ENCODE data around the gene ZNF502.

Gene ZNF502

DNA sequence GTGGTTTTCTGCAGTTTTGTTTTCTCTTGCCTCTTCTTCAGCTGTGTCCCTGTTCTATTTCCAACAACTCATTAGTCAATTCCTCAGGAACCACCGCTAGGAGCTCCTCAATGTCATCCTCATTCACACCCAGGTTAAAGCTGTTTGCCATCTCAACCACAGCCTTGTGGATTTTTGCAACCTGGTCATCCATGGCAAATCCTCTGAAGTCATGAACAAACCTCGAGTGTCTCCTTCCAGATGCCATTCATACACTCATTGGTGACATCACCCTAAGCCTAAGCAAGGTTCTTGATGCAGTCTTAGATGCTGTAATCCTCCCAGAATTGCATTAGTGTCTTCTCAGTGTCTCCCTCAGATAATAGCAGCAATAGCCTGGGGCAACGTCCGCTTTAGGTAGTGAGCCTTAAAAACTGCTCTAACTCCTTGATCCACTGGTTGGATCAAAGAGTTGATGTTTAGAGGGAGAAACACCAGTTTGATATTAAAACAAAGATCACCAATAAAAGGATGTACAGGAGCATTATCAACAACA is 31.5 kb upstream of the ZNF502 start:
- TF ChIP-seq, protein P1, sequence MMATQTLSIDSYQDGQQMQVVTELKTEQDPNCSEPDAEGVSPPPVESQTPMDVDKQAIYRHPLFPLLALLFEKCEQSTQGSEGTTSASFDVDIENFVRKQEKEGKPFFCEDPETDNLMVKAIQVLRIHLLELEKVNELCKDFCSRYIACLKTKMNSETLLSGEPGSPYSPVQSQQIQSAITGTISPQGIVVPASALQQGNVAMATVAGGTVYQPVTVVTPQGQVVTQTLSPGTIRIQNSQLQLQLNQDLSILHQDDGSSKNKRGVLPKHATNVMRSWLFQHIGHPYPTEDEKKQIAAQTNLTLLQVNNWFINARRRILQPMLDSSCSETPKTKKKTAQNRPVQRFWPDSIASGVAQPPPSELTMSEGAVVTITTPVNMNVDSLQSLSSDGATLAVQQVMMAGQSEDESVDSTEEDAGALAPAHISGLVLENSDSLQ (IDR thresholded peaks at IDR 0.05) = no peak
- TF ChIP-seq ZNF384 (IDR thresholded peaks at IDR 0.05) (no peak), ARNT (IDR thresholded peaks at IDR 0.05) (no peak), TARDBP (IDR thresholded peaks at IDR 0.05) (no peak), HDGF (IDR thresholded peaks at IDR 0.05; ENCODE audit: borderline replicate concordance) (no peak)
- ChIA-PET POLR2A (no interaction called here), CTCF (no interaction called here)
- DNase-seq (ENCODE audit: extremely low spot score) = no peak

DNA sequence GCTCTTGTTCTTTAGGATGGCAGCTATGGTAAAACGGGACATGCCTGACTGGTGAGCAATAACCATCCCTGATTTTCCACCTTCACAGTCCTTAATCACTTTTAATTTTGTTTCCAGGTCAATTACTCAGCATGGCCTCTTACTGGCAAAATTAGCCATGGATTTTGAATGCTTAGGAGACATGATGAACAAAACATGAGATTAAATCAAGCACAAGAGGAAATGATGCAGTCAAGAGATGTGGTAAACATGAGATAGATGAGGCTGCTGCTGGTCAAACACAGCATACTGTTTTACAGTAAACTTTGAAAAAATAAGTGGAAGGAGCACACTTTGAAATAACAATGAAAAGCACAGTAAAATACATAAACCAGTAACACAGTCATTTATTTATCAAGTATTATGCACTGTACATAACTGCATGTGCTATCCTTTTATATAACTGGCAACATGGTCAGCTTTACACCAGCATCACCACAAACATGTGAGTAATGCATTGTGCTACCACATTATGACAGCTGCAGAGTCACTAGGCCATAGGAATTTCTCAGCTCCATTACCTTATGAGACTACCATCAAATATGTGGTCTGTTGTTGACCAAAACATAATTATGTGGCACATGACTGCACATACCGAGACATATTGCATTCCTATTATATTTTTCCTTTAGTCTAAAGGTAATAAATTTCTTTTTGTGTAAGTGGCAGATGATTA is 30.1 kb upstream of the ZNF502 start:
- no peak for TF ChIP-seq TARDBP (IDR thresholded peaks at IDR 0.05)
- no peak for TF ChIP-seq L3MBTL2 (conservative IDR thresholded peaks at IDR 0.05)
- no peak for TF ChIP-seq ARNT (IDR thresholded peaks at IDR 0.05)
- TF ChIP-seq, protein P1 (IDR thresholded peaks at IDR 0.05) = no peak
- TF ChIP-seq SUZ12 (IDR thresholded peaks at IDR 0.05) = no peak
- no peak for TF ChIP-seq FOXK2 (IDR thresholded peaks at IDR 0.05)
- no peak for TF ChIP-seq LEF1 (IDR thresholded peaks at IDR 0.05; ENCODE audit: borderline replicate concordance)
- no peak for TF ChIP-seq NFRKB (IDR thresholded peaks at IDR 0.05)
- POLR2A ChIA-PET = no interaction called here
- DNase-seq (ENCODE audit: extremely low spot score) = no peak
- CTCF ChIA-PET = no interaction called here

DNA sequence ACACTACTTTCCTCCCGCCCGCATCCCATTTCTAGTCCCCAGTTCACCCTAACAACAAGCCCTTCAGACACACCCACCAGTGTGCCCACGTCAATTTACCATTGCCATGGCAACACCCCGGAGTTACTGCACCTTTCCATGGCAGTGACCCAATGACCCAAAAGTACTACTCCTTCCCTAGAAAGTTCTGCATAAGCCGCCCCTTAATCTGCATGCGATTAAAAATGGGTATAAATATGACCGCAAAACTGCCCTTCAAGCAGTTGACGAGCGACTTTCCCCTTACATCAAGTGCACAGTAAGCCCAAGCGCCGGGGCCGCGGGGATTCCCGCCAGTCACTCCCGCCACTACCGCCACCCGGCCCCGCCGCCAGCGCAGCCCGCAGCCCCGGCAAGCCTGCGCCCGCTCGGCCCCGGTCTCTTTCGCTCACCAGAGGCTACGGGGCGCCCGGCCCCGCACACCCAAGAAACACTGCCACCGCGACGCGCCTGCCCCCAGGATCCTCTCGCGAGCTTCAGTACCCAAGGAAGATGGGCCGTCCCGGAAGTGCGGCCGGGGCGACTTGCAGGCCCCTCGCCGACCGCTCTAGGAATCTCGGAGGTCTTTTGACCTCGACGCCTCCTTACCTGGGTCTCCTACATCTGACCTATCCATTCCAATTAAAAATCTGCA is 27.2 kb upstream of the ZNF502 start:
- no peak for TF ChIP-seq FOXK2 (IDR thresholded peaks at IDR 0.05)
- no peak for TF ChIP-seq SP1 (IDR thresholded peaks at IDR 0.05)
- TF ChIP-seq LEF1 (IDR thresholded peaks at IDR 0.05; ENCODE audit: borderline replicate concordance) = no peak
- no peak for TF ChIP-seq FOXA1 (IDR thresholded peaks at IDR 0.05)
- no peak for TF ChIP-seq NFRKB (IDR thresholded peaks at IDR 0.05)
- TF ChIP-seq ELF4 (IDR thresholded peaks at IDR 0.05) = no peak
- TF ChIP-seq BHLHE40 (IDR thresholded peaks at IDR 0.05; ENCODE audit: borderline replicate concordance) = no peak
- TF ChIP-seq ARNT (IDR thresholded peaks at IDR 0.05) = no peak
- TF ChIP-seq CTBP1 (IDR thresholded peaks at IDR 0.05; ENCODE audit: borderline replicate concordance) = no peak
- TF ChIP-seq ZNF384 (IDR thresholded peaks at IDR 0.05) = no peak
- no peak for TF ChIP-seq HDGF (IDR thresholded peaks at IDR 0.05; ENCODE audit: borderline replicate concordance)
- no peak for TF ChIP-seq SUZ12 (IDR thresholded peaks at IDR 0.05)
- no peak for TF ChIP-seq FOXM1 (IDR thresholded peaks at IDR 0.05; ENCODE audit: borderline replicate concordance)
- no peak for TF ChIP-seq TARDBP (IDR thresholded peaks at IDR 0.05)
- ChIA-PET POLR2A (no interaction called here), CTCF (no interaction called here)
- no peak for DNase-seq (ENCODE audit: extremely low spot score)

DNA sequence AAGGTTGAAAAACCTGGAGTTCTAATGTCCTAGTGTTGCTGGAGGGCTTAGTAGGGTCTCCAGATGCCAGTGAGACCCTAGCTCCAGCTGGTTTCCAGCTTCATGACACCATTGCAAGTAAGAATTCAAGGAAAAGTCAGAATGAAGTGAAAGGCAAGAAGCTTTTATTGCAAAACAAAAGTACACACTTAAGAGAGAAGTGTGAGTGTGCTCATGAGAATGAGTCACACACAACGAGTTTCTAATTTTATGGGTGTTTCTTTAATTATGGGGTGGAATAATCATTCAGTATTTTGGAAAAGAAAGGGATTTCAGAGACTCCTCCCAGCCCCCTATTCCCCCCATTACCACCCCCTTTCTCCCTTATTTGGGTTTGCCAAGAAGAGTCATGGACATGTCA is 24.6 kb upstream of the ZNF502 start:
- TF ChIP-seq HDGF (IDR thresholded peaks at IDR 0.05; ENCODE audit: borderline replicate concordance) (no peak), SUZ12 (IDR thresholded peaks at IDR 0.05) (no peak), SP1 (IDR thresholded peaks at IDR 0.05) (no peak), LEF1 (IDR thresholded peaks at IDR 0.05; ENCODE audit: borderline replicate concordance) (no peak), ZNF384 (IDR thresholded peaks at IDR 0.05) (no peak), FOXA1 (IDR thresholded peaks at IDR 0.05) (no peak), NFRKB (IDR thresholded peaks at IDR 0.05) (no peak)
- CTCF ChIA-PET = no interaction called here
- no peak for DNase-seq (ENCODE audit: extremely low spot score)
- POLR2A ChIA-PET = no interaction called here

DNA sequence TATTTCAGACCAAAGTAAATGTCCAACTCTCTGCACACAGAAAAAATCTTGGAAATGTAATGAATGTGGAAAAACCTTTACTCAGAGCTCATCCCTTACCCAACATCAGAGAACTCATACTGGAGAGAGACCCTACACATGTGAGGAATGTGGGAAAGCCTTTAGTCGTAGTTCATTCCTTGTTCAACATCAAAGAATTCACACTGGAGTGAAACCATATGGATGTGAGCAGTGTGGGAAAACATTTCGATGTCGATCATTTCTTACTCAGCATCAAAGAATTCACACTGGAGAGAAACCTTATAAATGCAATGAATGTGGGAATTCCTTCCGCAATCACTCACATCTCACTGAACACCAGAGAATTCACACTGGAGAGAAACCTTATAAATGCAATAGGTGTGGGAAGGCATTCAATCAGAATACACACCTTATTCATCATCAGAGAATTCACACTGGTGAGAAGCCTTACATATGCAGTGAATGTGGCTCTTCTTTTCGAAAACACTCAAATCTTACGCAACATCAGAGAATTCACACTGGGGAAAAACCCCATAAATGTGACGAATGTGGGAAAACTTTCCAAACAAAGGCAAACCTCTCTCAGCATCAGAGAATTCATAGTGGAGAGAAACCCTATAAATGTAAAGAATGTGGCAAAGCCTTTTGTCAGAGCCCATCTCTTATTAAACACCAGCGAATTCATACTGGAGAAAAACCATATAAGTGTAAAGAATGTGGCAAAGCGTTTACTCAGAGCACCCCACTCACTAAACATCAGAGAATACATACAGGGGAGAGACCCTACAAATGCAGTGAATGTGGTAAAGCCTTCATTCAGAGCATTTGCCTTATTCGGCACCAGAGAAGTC is 9.0 kb downstream of the ZNF502 start:
- TF ChIP-seq TARDBP (IDR thresholded peaks at IDR 0.05) (no peak), BHLHE40 (IDR thresholded peaks at IDR 0.05; ENCODE audit: borderline replicate concordance) (no peak), ARNT (IDR thresholded peaks at IDR 0.05) (no peak), SP1 (IDR thresholded peaks at IDR 0.05) (no peak), ZNF384 (IDR thresholded peaks at IDR 0.05) (no peak), NFRKB (IDR thresholded peaks at IDR 0.05) (no peak), CTBP1 (IDR thresholded peaks at IDR 0.05; ENCODE audit: borderline replicate concordance) (no peak), HDGF (IDR thresholded peaks at IDR 0.05; ENCODE audit: borderline replicate concordance) (no peak), L3MBTL2 (conservative IDR thresholded peaks at IDR 0.05) (no peak), FOXM1 (IDR thresholded peaks at IDR 0.05; ENCODE audit: borderline replicate concordance) (no peak), ELF4 (IDR thresholded peaks at IDR 0.05) (no peak), FOXA1 (IDR thresholded peaks at IDR 0.05) (no peak)
- DNase-seq (ENCODE audit: extremely low spot score) = no peak
- ChIA-PET CTCF (no interaction called here), POLR2A (no interaction called here)

DNA sequence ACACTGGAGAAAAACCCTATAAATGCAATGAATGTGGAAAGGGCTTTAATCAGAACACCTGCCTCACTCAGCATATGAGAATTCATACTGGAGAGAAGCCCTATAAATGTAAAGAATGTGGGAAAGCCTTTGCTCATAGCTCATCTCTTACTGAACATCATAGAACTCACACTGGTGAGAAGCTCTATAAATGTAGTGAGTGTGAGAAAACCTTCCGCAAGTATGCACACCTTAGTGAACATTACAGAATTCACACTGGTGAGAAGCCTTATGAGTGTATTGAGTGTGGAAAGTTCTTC is 9.6 kb downstream of the ZNF502 start:
- TF ChIP-seq ELF4 (IDR thresholded peaks at IDR 0.05) = no peak
- no peak for TF ChIP-seq CTBP1 (IDR thresholded peaks at IDR 0.05; ENCODE audit: borderline replicate concordance)
- no peak for TF ChIP-seq TARDBP (IDR thresholded peaks at IDR 0.05)
- POLR2A ChIA-PET = no interaction called here
- CTCF ChIA-PET = no interaction called here
- DNase-seq (ENCODE audit: extremely low spot score) = no peak

Data from HEK293T (cell line).